HCT116 (cell line): ENCODE data around the gene ACTR8. TPM values are rescaled to one million over a fixed set of nuclear protein-coding genes. Genes with fewer than 3 reads are reported as not detected.

ENCODE experiments used
- ATAC-seq: fragments of 200-7000 bp; cut with Tn5 transposase; 2 replicates; pipeline ENCODE4 v1.9.1; 2020; ENCODE audit warnings: mild to moderate bottlenecking, moderate library complexity
- BruUV-seq: library from RNA; stranded (reverse); fragments of 400-500 nt; replicated peaks from 2 replicates; lab custom pipeline; 2021; lab: Mats Ljungman, UMichigan
- CTCF ChIA-PET: fragments of 300-600 bp; sonication (Branson Sonifier 250); formaldehyde crosslinking; loops from one replicate; lab custom pipeline; 2021; ENCODE audit warnings: antibody characterized with exemption; lab: Charles Lee
- POLR2A ChIA-PET: fragments of 300-600, 350-600 bp; sonication (Branson Sonifier 250); formaldehyde crosslinking; loops from one replicate; lab custom pipeline; 2021; ENCODE audit warnings: antibody characterized with exemption; lab: Charles Lee
- RAD21 ChIA-PET, 2 experiments: fragments of 300-600 bp; sonication (Branson Sonifier 250); formaldehyde crosslinking; loops; one replicate each; lab custom pipeline; 2023; ENCODE audit warnings: low total read pairs in 2 of 2; ENCODE audit not compliant: uncharacterized antibody in 2 of 2, unreplicated experiment in 2 of 2, low non-redundant PET in 1 of 2; lab: Charles Lee
- DNase-seq: peaks from one replicate; pipeline ENCODE4 v3.0.0-alpha.2; 2010; ENCODE audit warnings: low read depth, low spot score
- H2AFZ ChIP-seq: fragments of 200-600 bp; shearing (Covaris generic), sonication (generic); 2 replicates; pipeline ENCODE4 v1.6.1; 2017; ENCODE audit warnings: low read depth, mixed run types, mixed read lengths, antibody characterized with exemption, low read length; ENCODE audit not compliant: poor library complexity, severe bottlenecking
- H3K27ac ChIP-seq: 2 replicates; pipeline ENCODE4 v1.5.1; 2012; ENCODE audit warnings: low read depth, low read length
- H3K27me3 ChIP-seq: fragments of 200-600 bp; sonication (generic); 2 replicates; pipeline ENCODE4 v1.6.1; 2016; ENCODE audit warnings: mixed run types, low read length, mixed read lengths; ENCODE audit not compliant: insufficient read depth
- H3K36me3 ChIP-seq, 2 experiments: fragments of 200-500 bp in 1 of 2; fragments of 200-600 bp in 1 of 2; sonication (Bioruptor generic) in 1 of 2; sonication (generic) in 1 of 2; 2 replicates each; pipeline versions ENCODE4 v1.5.1 to v1.6.1; 2014 to 2016; ENCODE audit warnings: low read length in 2 of 2, inconsistent platforms in 1 of 2, mixed read lengths in 1 of 2, mixed run types in 1 of 2; ENCODE audit not compliant: insufficient read depth in 2 of 2, control insufficient read depth in 1 of 2
- H3K4me1 ChIP-seq, 2 experiments: fragments of 200-600 bp in 1 of 2; sonication (generic) in 1 of 2; 2 replicates each; pipeline versions ENCODE4 v1.5.1 to v1.6.1; 2012 to 2017; ENCODE audit warnings: low read length in 2 of 2, inconsistent platforms in 1 of 2, mild to moderate bottlenecking in 1 of 2, mixed read lengths in 1 of 2, mixed run types in 1 of 2, moderate library complexity in 1 of 2; ENCODE audit not compliant: insufficient read depth in 2 of 2, control insufficient read depth in 1 of 2
- H3K4me2 ChIP-seq: fragments of 200-600 bp; sonication (generic); 2 replicates; pipeline ENCODE4 v1.6.1; 2017; ENCODE audit warnings: mixed run types, low read length, mixed read lengths
- H3K4me3 ChIP-seq, 2 experiments: fragments of 200-600 bp in 1 of 2; sonication (generic) in 1 of 2; replicated peaks in 1 of 2; 2 replicates each; pipeline ENCODE4 v1.5.1; 2011 to 2016; ENCODE audit warnings: low read length in 2 of 2, control low read depth in 1 of 2, low read depth in 1 of 2, mild to moderate bottlenecking in 1 of 2, mixed read lengths in 1 of 2, mixed run types in 1 of 2
- H3K79me2 ChIP-seq: fragments of 200-600 bp; sonication (generic); 2 replicates; pipeline ENCODE4 v1.6.1; 2017; ENCODE audit warnings: mild to moderate bottlenecking, mixed run types, low read length, moderate library complexity, mixed read lengths; ENCODE audit not compliant: insufficient read depth
- H3K9ac ChIP-seq: fragments of 200-600 bp; sonication (generic); 2 replicates; pipeline ENCODE4 v1.6.1; 2016; ENCODE audit warnings: low read length, mixed read lengths
- H3K9me2 ChIP-seq: fragments of 200-600 bp; sonication (generic), shearing (Covaris generic); 2 replicates; pipeline ENCODE4 v1.6.1; 2017; ENCODE audit warnings: mixed run types, mild to moderate bottlenecking, moderate library complexity; ENCODE audit not compliant: insufficient read depth
- H3K9me3 ChIP-seq, 2 experiments: fragments of 200-500 bp in 1 of 2; fragments of 200-600 bp in 1 of 2; sonication (Bioruptor generic) in 1 of 2; sonication (generic) in 1 of 2; 2 replicates each; pipeline ENCODE4 v1.6.1; 2014 to 2017; ENCODE audit warnings: low read length in 2 of 2, mixed read lengths in 2 of 2, inconsistent platforms in 1 of 2, low read depth in 1 of 2, mild to moderate bottlenecking in 1 of 2, mixed run types in 1 of 2, moderate library complexity in 1 of 2; ENCODE audit not compliant: control insufficient read depth in 1 of 2, insufficient read depth in 1 of 2
- H4K20me1 ChIP-seq: fragments of 200-600 bp; sonication (generic), shearing (Covaris generic); 2 replicates; pipeline ENCODE4 v1.6.1; 2017; ENCODE audit warnings: mixed run types, mild to moderate bottlenecking, moderate library complexity; ENCODE audit not compliant: insufficient read depth
- CTCF ChIP-seq, 3 experiments: fragments of 200-600 bp in 1 of 3; sonication (generic) in 1 of 3; IDR thresholded peaks in 2 of 3; conservative IDR thresholded peaks in 1 of 3; 2 replicates each; pipeline ENCODE4 v1.5.1; 2012 to 2017; ENCODE audit warnings: low read depth in 2 of 3, low read length in 2 of 3, antibody characterized with exemption in 1 of 3, borderline replicate concordance in 1 of 3, control low read depth in 1 of 3, mild to moderate bottlenecking in 1 of 3, mixed read lengths in 1 of 3, mixed run types in 1 of 3, moderate library complexity in 1 of 3; ENCODE audit not compliant: insufficient read depth in 1 of 3
- ELF1 ChIP-seq: IDR thresholded peaks from 2 replicates; pipeline ENCODE4 v1.6.1; 2012; ENCODE audit warnings: low read depth, borderline replicate concordance
- JUND ChIP-seq: IDR thresholded peaks from 2 replicates; pipeline ENCODE4 v1.6.1; 2012
- POLR2A ChIP-seq: IDR thresholded peaks from 2 replicates; pipeline ENCODE4 v1.7.0; 2011; ENCODE audit warnings: borderline replicate concordance; ENCODE audit not compliant: insufficient read depth, insufficient read length; ENCODE audit errors: extremely low read depth
- RAD21 ChIP-seq: IDR thresholded peaks from 2 replicates; pipeline ENCODE4 v1.6.1; 2012; ENCODE audit warnings: low read depth, mild to moderate bottlenecking
- SIN3A ChIP-seq: IDR thresholded peaks from 2 replicates; pipeline ENCODE4 v1.6.1; 2012; ENCODE audit warnings: low read depth
- SRF ChIP-seq: IDR thresholded peaks from 2 replicates; pipeline ENCODE4 v1.6.1; 2012; ENCODE audit warnings: low read depth
- TCF7L2 ChIP-seq: IDR thresholded peaks from 2 replicates; pipeline ENCODE4 v1.7.0; 2011; ENCODE audit warnings: borderline replicate concordance, inconsistent platforms; ENCODE audit not compliant: insufficient read depth, insufficient read length; ENCODE audit errors: extremely low read depth
- YY1 ChIP-seq: IDR thresholded peaks from 2 replicates; pipeline ENCODE4 v1.6.1; 2011; ENCODE audit warnings: low read length, low read depth, moderate library complexity, mild to moderate bottlenecking; ENCODE audit not compliant: insufficient replicate concordance; ENCODE audit errors: extremely low read depth
- ZBTB33 ChIP-seq: IDR thresholded peaks from 2 replicates; pipeline ENCODE4 v1.6.1; 2011; ENCODE audit warnings: mild to moderate bottlenecking, low read length, moderate library complexity; ENCODE audit not compliant: insufficient replicate concordance; ENCODE audit errors: extremely low read depth
- ZFX ChIP-seq: fragments of 450-650 bp; IDR thresholded peaks from 2 replicates; pipeline ENCODE4 v1.6.1; 2017
- intact Hi-C: fragments of 100-400 bp; cut with micrococcal nuclease; formaldehyde crosslinking; loops from 2 replicates; pipeline ENCODE4 v1.10.0; 2022
- total RNA-seq: library from RNA; stranded (reverse); gene quantifications from one replicate; pipeline ENCODE4 v1.2.1, GENCODE V29; 2021; ENCODE audit not compliant: unreplicated experiment
- TF ChIP-seq, protein P1 (sequence below): IDR thresholded peaks from 2 replicates; pipeline ENCODE4 v1.6.1; 2012; ENCODE audit warnings: low read depth
- TF ChIP-seq, protein P2 (sequence below): IDR thresholded peaks from 2 replicates; pipeline ENCODE4 v1.6.1; 2012

ACTR8 gene
- total RNA-seq, 1 experiment from 2014 or later, result 25.5 TPM

DNA sequence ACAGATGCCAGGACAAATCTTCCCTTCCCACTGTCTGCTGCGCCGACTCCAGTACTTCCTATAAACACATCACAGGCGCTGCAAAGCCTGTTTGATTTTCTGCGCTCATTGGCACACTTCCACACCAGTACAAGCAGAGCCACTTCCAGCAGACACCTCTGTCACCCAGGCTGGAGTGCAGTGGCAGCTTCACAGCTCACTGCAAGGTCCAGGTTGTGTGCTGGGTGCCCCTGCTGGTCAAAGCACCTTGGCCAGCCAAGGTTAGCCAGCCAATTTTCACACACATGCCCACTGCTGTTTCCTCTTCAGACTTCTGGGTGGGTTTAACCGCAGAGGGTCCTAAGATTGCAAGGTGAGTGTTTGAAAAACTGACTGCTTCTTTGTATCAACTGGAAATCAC, 40.7 kb downstream of the ACTR8 start:
- ChIA-PET POLR2A (no interaction called here), RAD21 (no interaction called here), CTCF (interaction anchor here (1.2 kb wide), 1 partner anchor 51 kb away, joined by 3 read pairs; the partner anchor contains the start of gene SELENOK)
- Histone ChIP-seq H4K20me1 (no peaks in the 10 kb centered on the region), H3K9me3 (no peaks in the 10 kb centered on the region), H2AFZ (no peak overlapping the region), H3K36me3 (no peaks in the 10 kb centered on the region), H3K4me2 (no peak overlapping the region), H3K27me3 (no peaks in the 10 kb centered on the region), H3K9me2 (no peaks in the 10 kb centered on the region), H3K27ac (no peak overlapping the region), H3K9ac (no peak overlapping the region), H3K4me1 (peaks cover 33 to 42% of the 10 kb centered on the region in 2 experiments), H3K79me2 (no peaks in the 10 kb centered on the region), H3K4me3 (no peak overlapping the region)
- ATAC-seq (no peak), DNase-seq (no peak)
- TF ChIP-seq CTCF (IDR thresholded peaks at IDR 0.05 in 2 of 3, conservative IDR thresholded peaks at IDR 0.05 in 1 of 3; ENCODE audit: borderline replicate concordance in 1 of 3, insufficient read depth in 1 of 3, low read depth in 2 of 3, low read length in 2 of 3), result peak in 1 of 3 experiments; percentile 13; a peak in 1 of 6 replicates
- no peak for TF ChIP-seq RAD21
- intact Hi-C loops, result no loop called here
- no TSS peak for BruUV-seq

- Histone ChIP-seq H3K9ac (no peak overlapping the region), H3K27ac (no peak overlapping the region), H2AFZ (no peak overlapping the region), H3K9me2 (no peaks in the 10 kb centered on the region), H3K79me2 (no peaks in the 10 kb centered on the region), H3K4me1 (peaks cover 4 to 5% of the 10 kb centered on the region in 2 experiments; a peak in 2 of 4 replicates), H3K4me3 (no peak overlapping the region), H4K20me1 (no peaks in the 10 kb centered on the region), H3K4me2 (no peak overlapping the region), H3K36me3 (no peaks in the 10 kb centered on the region), H3K27me3 (no peaks in the 10 kb centered on the region), H3K9me3 (no peaks in the 10 kb centered on the region)
- RAD21 ChIA-PET, result no interaction called here
- no peak for DNase-seq
- intact Hi-C loops, result no loop called here
- no peak for ATAC-seq
- BruUV-seq, result no TSS peak
- POLR2A ChIA-PET, result no interaction called here
- CTCF ChIA-PET, result no interaction called here
- TF ChIP-seq ELF1, result no peak
- TF ChIP-seq, protein P1, sequence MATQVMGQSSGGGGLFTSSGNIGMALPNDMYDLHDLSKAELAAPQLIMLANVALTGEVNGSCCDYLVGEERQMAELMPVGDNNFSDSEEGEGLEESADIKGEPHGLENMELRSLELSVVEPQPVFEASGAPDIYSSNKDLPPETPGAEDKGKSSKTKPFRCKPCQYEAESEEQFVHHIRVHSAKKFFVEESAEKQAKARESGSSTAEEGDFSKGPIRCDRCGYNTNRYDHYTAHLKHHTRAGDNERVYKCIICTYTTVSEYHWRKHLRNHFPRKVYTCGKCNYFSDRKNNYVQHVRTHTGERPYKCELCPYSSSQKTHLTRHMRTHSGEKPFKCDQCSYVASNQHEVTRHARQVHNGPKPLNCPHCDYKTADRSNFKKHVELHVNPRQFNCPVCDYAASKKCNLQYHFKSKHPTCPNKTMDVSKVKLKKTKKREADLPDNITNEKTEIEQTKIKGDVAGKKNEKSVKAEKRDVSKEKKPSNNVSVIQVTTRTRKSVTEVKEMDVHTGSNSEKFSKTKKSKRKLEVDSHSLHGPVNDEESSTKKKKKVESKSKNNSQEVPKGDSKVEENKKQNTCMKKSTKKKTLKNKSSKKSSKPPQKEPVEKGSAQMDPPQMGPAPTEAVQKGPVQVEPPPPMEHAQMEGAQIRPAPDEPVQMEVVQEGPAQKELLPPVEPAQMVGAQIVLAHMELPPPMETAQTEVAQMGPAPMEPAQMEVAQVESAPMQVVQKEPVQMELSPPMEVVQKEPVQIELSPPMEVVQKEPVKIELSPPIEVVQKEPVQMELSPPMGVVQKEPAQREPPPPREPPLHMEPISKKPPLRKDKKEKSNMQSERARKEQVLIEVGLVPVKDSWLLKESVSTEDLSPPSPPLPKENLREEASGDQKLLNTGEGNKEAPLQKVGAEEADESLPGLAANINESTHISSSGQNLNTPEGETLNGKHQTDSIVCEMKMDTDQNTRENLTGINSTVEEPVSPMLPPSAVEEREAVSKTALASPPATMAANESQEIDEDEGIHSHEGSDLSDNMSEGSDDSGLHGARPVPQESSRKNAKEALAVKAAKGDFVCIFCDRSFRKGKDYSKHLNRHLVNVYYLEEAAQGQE, result no peak
- TF ChIP-seq ZBTB33, result no peak
- TF ChIP-seq SIN3A, result no peak
- TF ChIP-seq, protein P2, sequence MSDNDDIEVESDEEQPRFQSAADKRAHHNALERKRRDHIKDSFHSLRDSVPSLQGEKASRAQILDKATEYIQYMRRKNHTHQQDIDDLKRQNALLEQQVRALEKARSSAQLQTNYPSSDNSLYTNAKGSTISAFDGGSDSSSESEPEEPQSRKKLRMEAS, result no peak
- no peak for TF ChIP-seq POLR2A
- TF ChIP-seq SRF, result no peak
- no peak for TF ChIP-seq TCF7L2
- no peak for TF ChIP-seq YY1
- no peak for TF ChIP-seq JUND
- no peak for TF ChIP-seq ZFX
Measured at GRCh38 chr3:53837331-53837730, 44.6 kb downstream of the ACTR8 start.
